ENCODE data around the gene CCSER2.

DNA sequence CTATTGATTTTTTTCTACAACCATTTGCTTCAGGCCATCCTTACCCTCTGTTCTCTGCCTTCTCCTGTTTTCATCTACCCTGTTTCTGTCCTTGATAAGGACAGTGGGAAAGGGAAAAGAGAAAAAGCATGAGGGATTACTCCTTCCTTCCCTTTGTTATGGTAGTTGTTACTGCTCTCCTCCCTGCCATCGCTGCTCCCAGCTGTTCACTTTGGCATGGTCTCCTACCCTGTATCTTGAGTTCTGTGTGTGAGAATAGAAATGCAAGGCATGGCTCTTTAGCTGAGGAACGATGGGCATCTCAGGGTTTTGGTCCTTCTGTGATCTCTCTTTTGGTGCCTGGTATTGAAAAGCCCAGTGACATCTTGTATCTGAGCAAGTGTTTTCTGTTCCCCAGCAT is 6.4 kb downstream of the CCSER2 start:
- TF ChIP-seq, protein P1, sequence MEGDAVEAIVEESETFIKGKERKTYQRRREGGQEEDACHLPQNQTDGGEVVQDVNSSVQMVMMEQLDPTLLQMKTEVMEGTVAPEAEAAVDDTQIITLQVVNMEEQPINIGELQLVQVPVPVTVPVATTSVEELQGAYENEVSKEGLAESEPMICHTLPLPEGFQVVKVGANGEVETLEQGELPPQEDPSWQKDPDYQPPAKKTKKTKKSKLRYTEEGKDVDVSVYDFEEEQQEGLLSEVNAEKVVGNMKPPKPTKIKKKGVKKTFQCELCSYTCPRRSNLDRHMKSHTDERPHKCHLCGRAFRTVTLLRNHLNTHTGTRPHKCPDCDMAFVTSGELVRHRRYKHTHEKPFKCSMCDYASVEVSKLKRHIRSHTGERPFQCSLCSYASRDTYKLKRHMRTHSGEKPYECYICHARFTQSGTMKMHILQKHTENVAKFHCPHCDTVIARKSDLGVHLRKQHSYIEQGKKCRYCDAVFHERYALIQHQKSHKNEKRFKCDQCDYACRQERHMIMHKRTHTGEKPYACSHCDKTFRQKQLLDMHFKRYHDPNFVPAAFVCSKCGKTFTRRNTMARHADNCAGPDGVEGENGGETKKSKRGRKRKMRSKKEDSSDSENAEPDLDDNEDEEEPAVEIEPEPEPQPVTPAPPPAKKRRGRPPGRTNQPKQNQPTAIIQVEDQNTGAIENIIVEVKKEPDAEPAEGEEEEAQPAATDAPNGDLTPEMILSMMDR (IDR thresholded peaks at IDR 0.05), result no peak
- no peak for TF ChIP-seq POLR2A (IDR thresholded peaks at IDR 0.05)

All from adrenal gland (tissue), 5 donors.